GM20000 (cell line): ENCODE data around the gene DDX39A.

ENCODE experiments used
- DNase-seq: peaks from one replicate; pipeline ENCODE4 v3.0.0; 2012; ENCODE audit warnings: low spot score
- CTCF ChIP-seq: IDR thresholded peaks from 2 replicates; pipeline ENCODE4 v1.5.1; 2012; ENCODE audit warnings: mild to moderate bottlenecking, control low read depth; ENCODE audit errors: extremely low read depth, missing control alignments

Gene DDX39A

GRCh38 chr19:14450168-14450874 lies 31.2 kb upstream of the DDX39A start:
- peak; percentile 78 for DNase-seq
- no peak for TF ChIP-seq CTCF

GRCh38 chr19:14449321-14449720 lies 30.2 kb upstream of the DDX39A start:
- DNase-seq = no peak
- TF ChIP-seq CTCF = no peak

- peak; percentile 10 for DNase-seq
- no peak for TF ChIP-seq CTCF
Observed at GRCh38 chr19:14446336-14447036, 27.3 kb upstream of the DDX39A start.

- no peak for TF ChIP-seq CTCF
- DNase-seq = no peak
Observed at GRCh38 chr19:14443632-14444216, 24.6 kb upstream of the DDX39A start.

- no peak for DNase-seq
- no peak for TF ChIP-seq CTCF
Observed at GRCh38 chr19:14442891-14443631, 23.9 kb upstream of the DDX39A start.

GRCh38 chr19:14441041-14441938 lies 22.1 kb upstream of the DDX39A start:
- no peak for TF ChIP-seq CTCF
- no peak for DNase-seq
